MM.1S (cell line): ENCODE measurements around the gene ITPRID1.

ENCODE experiments used
- DNase-seq: peaks from one replicate; pipeline ENCODE4 v3.0.0-alpha.2; 2015
- H2AFZ ChIP-seq: fragments of 300-600 bp; sonication (generic); 2 replicates; pipeline ENCODE4 v1.6.0; 2016; ENCODE audit warnings: antibody characterized with exemption, low read length
- H3F3A ChIP-seq: fragments of 300-600 bp; sonication (generic); 2 replicates; pipeline ENCODE4 v1.6.1; 2016; ENCODE audit warnings: mild to moderate bottlenecking, antibody characterized with exemption, low read length, moderate library complexity, mixed read lengths; ENCODE audit not compliant: insufficient read depth
- H3K27ac ChIP-seq: fragments of 300-600 bp; sonication (generic); 2 replicates; pipeline ENCODE4 v1.5.1; 2016; ENCODE audit warnings: mild to moderate bottlenecking, low read length
- H3K27me3 ChIP-seq: fragments of 300-600 bp; sonication (generic); replicated peaks from 2 replicates; pipeline ENCODE4 v1.6.0; 2016; ENCODE audit warnings: low read length; ENCODE audit not compliant: insufficient read depth
- H3K36me3 ChIP-seq: fragments of 300-600 bp; sonication (generic); replicated peaks from 2 replicates; pipeline ENCODE4 v1.6.1; 2016; ENCODE audit warnings: mild to moderate bottlenecking, low read length, mixed read lengths; ENCODE audit not compliant: insufficient read depth
- H3K4me1 ChIP-seq: fragments of 300-600 bp; sonication (generic); 2 replicates; pipeline ENCODE4 v1.6.1; 2016; ENCODE audit warnings: low read length, mixed read lengths
- H3K4me2 ChIP-seq: fragments of 300-600 bp; sonication (generic); 2 replicates; pipeline ENCODE4 v1.6.0; 2016; ENCODE audit warnings: low read depth, low read length
- H3K4me3 ChIP-seq: fragments of 300-600 bp; sonication (generic); 2 replicates; pipeline ENCODE4 v1.5.1; 2016; ENCODE audit warnings: low read length, mixed read lengths
- H3K79me2 ChIP-seq: fragments of 300-600 bp; sonication (generic); 2 replicates; pipeline ENCODE4 v1.6.1; 2016; ENCODE audit warnings: mixed run types, low read length, mixed read lengths
- H3K9ac ChIP-seq: fragments of 300-600 bp; sonication (generic); 2 replicates; pipeline ENCODE4 v1.6.1; 2016; ENCODE audit warnings: low read length, mixed read lengths
- H3K9me2 ChIP-seq: fragments of 300-600 bp; sonication (generic); replicated peaks from 2 replicates; pipeline ENCODE4 v1.6.1; 2016; ENCODE audit warnings: mild to moderate bottlenecking, low read length, mixed read lengths; ENCODE audit not compliant: insufficient read depth
- H3K9me3 ChIP-seq: fragments of 300-600 bp; sonication (generic); replicated peaks from 2 replicates; pipeline ENCODE4 v1.6.1; 2016; ENCODE audit warnings: mild to moderate bottlenecking, low read length, mixed read lengths; ENCODE audit not compliant: insufficient read depth
- H4K20me1 ChIP-seq: fragments of 300-600 bp; sonication (generic); 2 replicates; pipeline ENCODE4 v1.6.1; 2016; ENCODE audit warnings: mild to moderate bottlenecking, low read length, moderate library complexity, mixed read lengths; ENCODE audit not compliant: insufficient read depth
- EZH2 ChIP-seq: fragments of 300-600 bp; sonication (generic); optimal IDR thresholded peaks from 2 replicates; pipeline ENCODE3; 2017; ENCODE audit warnings: low read depth, mild to moderate bottlenecking, antibody characterized with exemption, low read length, mixed read lengths
- EZH2phosphoT487 ChIP-seq: fragments of 300-600 bp; sonication (generic); IDR thresholded peaks from 2 replicates; pipeline ENCODE4 v1.6.1; 2018; ENCODE audit warnings: antibody characterized with exemption, low read length
- TF ChIP-seq, protein P1 (sequence below): fragments of 300-600 bp; sonication (generic); IDR thresholded peaks from 2 replicates; pipeline ENCODE4 v1.5.1; 2016; ENCODE audit warnings: antibody characterized with exemption, low read length, mixed read lengths

Gene ITPRID1

DNA sequence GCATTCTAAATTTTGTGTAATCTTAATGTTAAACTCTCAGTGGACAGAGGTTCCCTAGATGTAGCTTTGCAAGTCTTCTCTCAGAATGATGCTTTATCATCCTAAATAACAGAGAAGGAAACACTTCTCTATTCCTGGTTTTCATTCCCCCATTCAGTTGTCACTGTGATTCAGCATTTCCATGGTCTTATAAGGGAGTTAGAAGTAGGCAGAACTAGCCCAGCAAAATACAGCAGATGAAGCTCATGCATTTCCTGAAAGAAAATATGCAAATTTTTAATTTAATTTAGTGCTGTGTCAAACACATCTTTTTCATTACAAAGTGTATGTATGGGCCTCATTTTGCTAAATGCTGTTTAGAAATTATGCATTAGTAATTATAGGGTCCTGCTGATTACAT lies 70.1 kb downstream of the ITPRID1 start:
- TF ChIP-seq EZH2phosphoT487: no peak
- TF ChIP-seq EZH2: no peak
- TF ChIP-seq, protein P1, sequence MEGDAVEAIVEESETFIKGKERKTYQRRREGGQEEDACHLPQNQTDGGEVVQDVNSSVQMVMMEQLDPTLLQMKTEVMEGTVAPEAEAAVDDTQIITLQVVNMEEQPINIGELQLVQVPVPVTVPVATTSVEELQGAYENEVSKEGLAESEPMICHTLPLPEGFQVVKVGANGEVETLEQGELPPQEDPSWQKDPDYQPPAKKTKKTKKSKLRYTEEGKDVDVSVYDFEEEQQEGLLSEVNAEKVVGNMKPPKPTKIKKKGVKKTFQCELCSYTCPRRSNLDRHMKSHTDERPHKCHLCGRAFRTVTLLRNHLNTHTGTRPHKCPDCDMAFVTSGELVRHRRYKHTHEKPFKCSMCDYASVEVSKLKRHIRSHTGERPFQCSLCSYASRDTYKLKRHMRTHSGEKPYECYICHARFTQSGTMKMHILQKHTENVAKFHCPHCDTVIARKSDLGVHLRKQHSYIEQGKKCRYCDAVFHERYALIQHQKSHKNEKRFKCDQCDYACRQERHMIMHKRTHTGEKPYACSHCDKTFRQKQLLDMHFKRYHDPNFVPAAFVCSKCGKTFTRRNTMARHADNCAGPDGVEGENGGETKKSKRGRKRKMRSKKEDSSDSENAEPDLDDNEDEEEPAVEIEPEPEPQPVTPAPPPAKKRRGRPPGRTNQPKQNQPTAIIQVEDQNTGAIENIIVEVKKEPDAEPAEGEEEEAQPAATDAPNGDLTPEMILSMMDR: no peak
- Histone ChIP-seq H3K4me2 (no peak overlapping the region), H3F3A (no peaks in the 10 kb centered on the region), H3K9ac (no peak overlapping the region), H4K20me1 (no peaks in the 10 kb centered on the region), H3K9me3 (no peaks in the 10 kb centered on the region), H3K36me3 (no peaks in the 10 kb centered on the region), H3K27me3 (no peaks in the 10 kb centered on the region), H3K4me3 (no peak overlapping the region), H3K27ac (no peak overlapping the region), H3K4me1 (no peaks in the 10 kb centered on the region), H2AFZ (no peak overlapping the region), H3K9me2 (no peaks in the 10 kb centered on the region), H3K79me2 (no peaks in the 10 kb centered on the region)
- no peak for DNase-seq

DNA sequence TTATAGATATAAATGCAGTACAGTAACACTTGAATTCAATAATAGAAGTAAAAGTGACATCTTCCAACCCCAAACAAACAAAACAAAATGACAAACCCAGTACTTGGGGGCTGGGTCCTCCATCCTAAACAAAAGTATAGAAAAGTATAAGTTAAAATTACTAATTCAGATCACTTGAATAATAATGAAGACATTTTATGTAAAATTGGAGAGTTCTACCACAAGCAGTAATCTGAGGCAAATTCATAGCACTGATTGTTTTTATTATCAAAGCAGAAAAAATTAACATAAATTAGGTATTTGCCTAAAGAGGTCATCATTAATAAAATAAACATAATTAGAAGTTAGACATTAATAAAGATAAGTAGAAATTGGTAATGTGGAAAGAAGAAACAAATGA lies 81.5 kb downstream of the ITPRID1 start:
- Histone ChIP-seq H3K4me2 (no peak overlapping the region), H3K27me3 (no peaks in the 10 kb centered on the region), H3K79me2 (no peaks in the 10 kb centered on the region), H3F3A (no peaks in the 10 kb centered on the region), H3K36me3 (no peaks in the 10 kb centered on the region), H3K9ac (no peak overlapping the region), H2AFZ (no peak overlapping the region), H3K9me2 (no peaks in the 10 kb centered on the region), H3K9me3 (no peaks in the 10 kb centered on the region), H3K4me3 (no peak overlapping the region), H4K20me1 (no peaks in the 10 kb centered on the region), H3K4me1 (no peaks in the 10 kb centered on the region), H3K27ac (no peak overlapping the region)
- no peak for TF ChIP-seq EZH2
- no peak for TF ChIP-seq EZH2phosphoT487
- TF ChIP-seq, protein P1: no peak
- DNase-seq: no peak

DNA sequence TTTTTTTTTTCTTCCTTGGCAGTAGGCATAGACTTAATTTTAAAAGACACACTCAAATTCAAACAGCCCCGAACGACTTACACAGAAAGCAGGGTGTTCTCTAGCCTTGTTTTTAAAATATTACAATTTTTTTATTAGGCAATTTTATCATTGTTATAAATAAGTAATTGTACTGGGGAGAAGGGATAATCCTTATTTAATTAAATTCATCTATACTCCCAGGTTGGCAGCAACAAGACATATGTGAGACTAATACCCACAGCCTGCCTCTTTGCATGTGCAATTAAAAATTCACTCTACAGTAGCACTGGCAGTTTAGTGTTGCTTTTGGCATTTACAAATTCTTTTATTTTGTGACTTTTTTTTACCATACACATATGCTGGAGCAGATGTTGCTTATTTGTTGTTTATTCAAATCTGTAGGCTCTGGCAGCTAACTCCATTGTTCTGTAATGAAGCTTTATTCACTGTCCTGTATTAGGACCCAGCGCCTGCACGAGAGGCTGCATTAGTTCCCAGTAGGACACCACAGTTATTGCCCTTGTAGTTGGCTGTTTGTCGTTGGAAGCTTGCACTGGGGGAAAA lies 88.2 kb downstream of the ITPRID1 start:
- no peak for TF ChIP-seq EZH2
- TF ChIP-seq, protein P1: no peak
- no peak for TF ChIP-seq EZH2phosphoT487
- DNase-seq: no peak
- Histone ChIP-seq H3K4me2 (no peak overlapping the region), H3K27ac (no peak overlapping the region), H4K20me1 (no peaks in the 10 kb centered on the region), H3K9ac (no peak overlapping the region), H3K4me1 (no peaks in the 10 kb centered on the region), H2AFZ (no peak overlapping the region), H3K4me3 (no peak overlapping the region), H3F3A (no peaks in the 10 kb centered on the region), H3K27me3 (no peaks in the 10 kb centered on the region), H3K36me3 (no peaks in the 10 kb centered on the region), H3K79me2 (no peaks in the 10 kb centered on the region), H3K9me2 (no peaks in the 10 kb centered on the region), H3K9me3 (no peaks in the 10 kb centered on the region)
